IPS-18c (cell line): Measurements from ENCODE around the gene TMEM50B.
"Not testable (repeated sequence)": the region's sequence is repeated elsewhere in the genome, so short reads cannot be mapped to it uniquely, and the experiment has no call there.

Experiments
- H3K4me3 ChIP-seq: 2 replicates; pipeline ENCODE4 v1.7.0; 2013; ENCODE audit warnings: low read depth, mild to moderate bottlenecking, low read length, moderate library complexity; ENCODE audit not compliant: insufficient read depth
- H3K9me3 ChIP-seq: one replicate; pipeline ENCODE4 v1.6.1; 2013; ENCODE audit warnings: mild to moderate bottlenecking, low read length, moderate library complexity; ENCODE audit not compliant: control insufficient read depth, insufficient read depth

TMEM50B gene

GRCh38 chr21:33479679-33480480 is at the start of gene TMEM50B:
Gene TMEM50B (minus strand): TSS chr21:33479974. CDS start chr21:33468885, 11,089 bp downstream.
- H3K4me3 ChIP-seq: peak within 1 kb of the TSS; percentile 89
- H3K9me3 ChIP-seq: no peaks in the 10 kb centered on the region

GRCh38 chr21:33522953-33523349 is 43.2 kb upstream of the TMEM50B start:
- no peak overlapping the region for H3K4me3 ChIP-seq
- no peaks in the 10 kb centered on the region for H3K9me3 ChIP-seq

GRCh38 chr21:33522297-33522952 is 42.7 kb upstream of the TMEM50B start:
- Histone ChIP-seq H3K4me3 (no peak overlapping the region), H3K9me3 (no peaks in the 10 kb centered on the region)

GRCh38 chr21:33518899-33519298 is 39.1 kb upstream of the TMEM50B start:
- Histone ChIP-seq H3K4me3 (no peak overlapping the region), H3K9me3 (no peaks in the 10 kb centered on the region)

GRCh38 chr21:33514229-33514628 is 34.5 kb upstream of the TMEM50B start:
- no peak overlapping the region for H3K4me3 ChIP-seq
- no peaks in the 10 kb centered on the region for H3K9me3 ChIP-seq

- H3K9me3 ChIP-seq: no peaks in the 10 kb centered on the region
- H3K4me3 ChIP-seq: no peak overlapping the region
Observed at GRCh38 chr21:33512481-33512880, 32.7 kb upstream of the TMEM50B start.

- H3K9me3 ChIP-seq: no peaks in the 10 kb centered on the region
Observed at GRCh38 chr21:33511639-33512038, 31.9 kb upstream of the TMEM50B start.

GRCh38 chr21:33510826-33511225 is 31.1 kb upstream of the TMEM50B start:
- Histone ChIP-seq H3K4me3 (no peak overlapping the region), H3K9me3 (no peaks in the 10 kb centered on the region)

More at GRCh38 chr21:33511639-33512038, 31.9 kb upstream of the TMEM50B start:
- H3K4me3 ChIP-seq: no peak overlapping the region

- not testable (repeated sequence) for H3K4me3 ChIP-seq, H3K9me3 ChIP-seq
Observed at GRCh38 chr21:33507003-33507402, 27.2 kb upstream of the TMEM50B start.

- Histone ChIP-seq H3K9me3 (no peaks in the 10 kb centered on the region), H3K4me3 (no peak overlapping the region)
Observed at GRCh38 chr21:33505833-33506232, 26.1 kb upstream of the TMEM50B start.

GRCh38 chr21:33496345-33496744 is 16.6 kb upstream of the TMEM50B start:
- Histone ChIP-seq H3K9me3 (no peaks in the 10 kb centered on the region), H3K4me3 (no peak overlapping the region)

- Histone ChIP-seq H3K4me3 (no peak overlapping the region), H3K9me3 (no peaks in the 10 kb centered on the region)
Observed at GRCh38 chr21:33495743-33496142, 16.0 kb upstream of the TMEM50B start.

GRCh38 chr21:33493756-33494155 is 14.0 kb upstream of the TMEM50B start:
- no peaks in the 10 kb centered on the region for H3K9me3 ChIP-seq
- H3K4me3 ChIP-seq: no peak overlapping the region

GRCh38 chr21:33492571-33492970 is 12.8 kb upstream of the TMEM50B start:
- Histone ChIP-seq H3K9me3 (no peaks in the 10 kb centered on the region), H3K4me3 (no peak overlapping the region)

GRCh38 chr21:33491373-33492102 is 11.8 kb upstream of the TMEM50B start, which contains the start of gene DNAJC28:
Gene DNAJC28 (minus strand): TSS chr21:33491716. CDS start chr21:33489393, 2,323 bp downstream.
- peak within 1 kb of the TSS; percentile 76 for H3K4me3 ChIP-seq
- no peaks in the 10 kb centered on the region for H3K9me3 ChIP-seq

- peak overlapping the region; percentile 76 for H3K4me3 ChIP-seq
- no peaks in the 10 kb centered on the region for H3K9me3 ChIP-seq
Observed at GRCh38 chr21:33490991-33491372, 11.2 kb upstream of the TMEM50B start.

GRCh38 chr21:33488936-33489335 is 9.2 kb upstream of the TMEM50B start:
- Histone ChIP-seq H3K9me3 (no peaks in the 10 kb centered on the region), H3K4me3 (no peak overlapping the region)

- no peak overlapping the region for H3K4me3 ChIP-seq
- no peaks in the 10 kb centered on the region for H3K9me3 ChIP-seq
Observed at GRCh38 chr21:33487996-33488395, 8.2 kb upstream of the TMEM50B start.
